Measurements from ENCODE around the gene LARP4.
A peak's percentile ranks its signal among the peaks of the same experiment; 100 is the strongest.

LARP4 gene

GRCh38 chr12:50397117-50397650 is 3.5 kb upstream of the LARP4 start (continued):
- TF ChIP-seq ZNF394 (tag by site-specific recombination; IDR thresholded peaks at IDR 0.05; ENCODE audit: borderline replicate concordance), result peak; percentile 19; the same call in 1 of the 2 replicates
- TF ChIP-seq ZNF362 (tag by site-specific recombination; IDR thresholded peaks at IDR 0.05), result peak; percentile 93
- TF ChIP-seq ZNF366 (tag by site-specific recombination; conservative IDR thresholded peaks at IDR 0.05), result peak; percentile 65; the same call in 1 of the 2 replicates

GRCh38 chr12:50398931-50399330 is 1.8 kb upstream of the LARP4 start:
- Histone ChIP-seq H3K4me1 (ENCODE audit: control insufficient read depth, insufficient read depth, low read length) (0 out of 2 replicates have a peak, but pooled peaks cover 6% of the 10 kb centered on the region), H3K9me3 (ENCODE audit: control insufficient read depth, insufficient read depth, low read depth, low read length) (no peaks in the 10 kb centered on the region), H3K27ac (ENCODE audit: extremely low read depth, low read depth, low read length) (no peak overlapping the region), H3K4me3 (ENCODE audit: low read depth, low read length) (no peak overlapping the region), H3K36me3 (ENCODE audit: control insufficient read depth in 2 of 2, insufficient read depth in 1 of 2, low read length in 2 of 2) (no peaks in the 10 kb centered on the region; a peak in 1 of 3 replicates)
- TF ChIP-seq ZFP3 (tag by site-specific recombination; IDR thresholded peaks at IDR 0.05; ENCODE audit: low read depth) (no peak), SCRT1 (tag by site-specific recombination; IDR thresholded peaks at IDR 0.05; ENCODE audit: borderline replicate concordance) (no peak), SCRT2 (tag by site-specific recombination; IDR thresholded peaks at IDR 0.05) (no peak), ZNF138 (tag by site-specific recombination; IDR thresholded peaks at IDR 0.05; ENCODE audit: borderline replicate concordance) (no peak), OVOL3 (tag by site-specific recombination; IDR thresholded peaks at IDR 0.05) (no peak), ZNF26 (tag by site-specific recombination; IDR thresholded peaks at IDR 0.05) (no peak)
- CTCF ChIA-PET, result no interaction called here
- POLR2A ChIA-PET, result interaction anchor here (0.6 kb wide), 1 partner anchor 285 kb away, joined by 3 read pairs; no protein-coding TSS in a partner anchor

GRCh38 chr12:50400104-50400637 is 514 bp upstream of the LARP4 start:
- Histone ChIP-seq H3K27ac (ENCODE audit: extremely low read depth, low read depth, low read length) (peak overlapping the region; percentile 93), H3K4me1 (ENCODE audit: control insufficient read depth, insufficient read depth, low read length) (peaks cover 6% of the 10 kb centered on the region; the same call in 1 of the 2 replicates), H3K4me3 (ENCODE audit: low read depth, low read length) (peak overlapping the region; percentile 84), H3K9me3 (ENCODE audit: control insufficient read depth, insufficient read depth, low read depth, low read length) (no peaks in the 10 kb centered on the region), H3K36me3 (ENCODE audit: control insufficient read depth in 2 of 2, insufficient read depth in 1 of 2, low read length in 2 of 2) (no peaks in the 10 kb centered on the region; a peak in 1 of 3 replicates)
- TF ChIP-seq ZNF391 (tag by site-specific recombination; IDR thresholded peaks at IDR 0.05; ENCODE audit: borderline replicate concordance, low read depth) (no peak), ZNF335 (tag by site-specific recombination; conservative IDR thresholded peaks at IDR 0.05) (peak; percentile 31; the same call in 1 of the 2 replicates), GFI1B (tag by site-specific recombination; IDR thresholded peaks at IDR 0.05) (no peak), HOXA7 (CRISPR knock-in tag; IDR thresholded peaks at IDR 0.05; ENCODE audit: borderline replicate concordance) (no peak), PRDM10 (tag by site-specific recombination; IDR thresholded peaks at IDR 0.05) (peak; percentile 100), PRDM1 (tag by site-specific recombination; IDR thresholded peaks at IDR 0.05) (no peak), ZNF16 (tag by site-specific recombination; IDR thresholded peaks at IDR 0.05; ENCODE audit: low read depth) (0 out of 2 replicates have a peak, but pooled peaks have one; percentile 25), ZNF169 (tag by site-specific recombination; IDR thresholded peaks at IDR 0.05) (no peak), KLF9 (tag by site-specific recombination; IDR thresholded peaks at IDR 0.05; ENCODE audit: low read depth) (no peak), ZNF362 (tag by site-specific recombination; IDR thresholded peaks at IDR 0.05) (peak; percentile 97), ZNF10 (tag by site-specific recombination; IDR thresholded peaks at IDR 0.05) (no peak), BCL11A (tag by site-specific recombination; IDR thresholded peaks at IDR 0.05; ENCODE audit: low read depth) (no peak)
- ChIA-PET POLR2A (interaction anchor here (0.8 kb wide), 1 partner anchor 9 kb away, joined by 3 read pairs; no protein-coding TSS in a partner anchor), CTCF (no interaction called here)

All from HEK293 (cell line).